Activated CD8-positive, alpha-beta memory T cell treated with anti-CD3 and anti-CD28 coated beads for 4 hours (primary cell): Measurements from ENCODE around the gene SASH1.

Source experiments
- DNase-seq, 2 donors: peaks; one replicate each; pipeline ENCODE4 v3.0.0-alpha.2; 2020; ENCODE audit warnings: low read depth in 2 of 2

Gene SASH1

DNA sequence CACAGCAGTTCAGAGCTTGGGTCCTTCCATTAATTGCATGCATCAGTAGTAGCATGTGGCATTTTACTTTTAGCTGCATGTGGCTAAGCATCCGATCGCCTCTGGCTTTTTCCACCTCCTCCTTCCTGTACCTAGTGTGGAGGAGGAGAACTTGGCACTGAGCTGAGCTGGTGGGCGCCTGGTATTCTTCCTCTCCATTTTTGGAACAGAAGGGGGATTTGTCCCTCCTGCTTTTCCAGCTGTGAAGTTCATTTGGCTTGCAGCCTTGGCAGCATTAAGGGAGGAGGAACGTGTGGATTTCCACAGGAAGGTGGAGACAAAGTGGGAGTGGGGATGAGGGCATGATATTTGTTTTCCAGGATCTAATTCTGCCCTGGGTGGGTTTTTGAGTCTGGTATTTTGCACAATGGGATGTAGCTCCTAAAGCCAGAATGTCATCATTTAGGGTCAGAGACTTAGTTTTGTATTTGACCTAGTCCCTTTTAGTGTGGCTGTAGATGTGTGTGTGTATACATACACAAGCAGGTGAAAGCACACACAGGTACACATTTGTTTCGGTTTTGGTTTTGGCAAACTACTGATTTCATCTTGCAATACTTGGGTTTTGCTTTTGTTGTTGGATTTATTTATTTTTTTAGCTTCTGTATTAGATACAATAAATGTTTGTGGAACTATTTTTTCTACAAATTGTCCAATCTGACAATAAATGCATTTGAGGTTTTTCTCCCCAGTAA is 90.0 kb downstream of the SASH1 start:
- no peak for DNase-seq

DNA sequence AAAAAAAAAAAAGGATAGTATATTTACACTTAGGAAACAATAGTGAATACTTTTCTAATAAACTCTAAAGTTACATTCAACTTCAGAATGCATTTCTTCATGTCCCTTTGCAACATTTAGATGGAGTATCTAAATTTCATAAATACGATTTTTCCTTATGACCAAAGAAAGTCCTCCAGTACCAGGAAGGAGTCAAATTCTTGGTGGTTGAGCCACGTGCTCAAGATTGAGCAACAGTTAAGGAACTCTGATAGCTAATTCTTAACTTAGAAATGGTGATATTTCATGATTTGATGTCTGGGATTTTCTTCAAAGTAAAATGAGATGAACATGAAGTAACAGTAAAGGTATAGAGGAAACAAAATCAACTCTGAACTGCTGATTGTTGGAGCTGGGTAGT is 92.7 kb downstream of the SASH1 start:
- no peak for DNase-seq

DNA sequence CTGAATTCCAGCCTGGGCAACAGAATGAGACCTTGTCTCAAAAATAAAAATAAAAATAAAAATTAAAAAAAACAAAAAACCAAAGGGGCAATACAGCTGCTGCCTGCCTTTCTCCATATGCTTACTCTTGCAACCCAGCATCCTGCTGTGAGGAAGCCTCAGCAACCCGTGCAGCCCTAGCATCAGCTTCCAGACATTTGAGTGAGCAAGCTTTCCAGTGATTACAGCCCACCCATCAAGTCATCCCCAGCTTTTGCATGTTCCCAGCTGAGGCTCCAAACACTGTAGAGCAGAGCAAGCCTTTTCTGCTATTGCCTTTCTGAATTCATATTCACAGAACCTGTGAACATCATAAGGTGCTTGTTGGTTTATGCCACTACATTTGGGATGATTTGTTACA is 93.8 kb downstream of the SASH1 start:
- DNase-seq: no peak

DNA sequence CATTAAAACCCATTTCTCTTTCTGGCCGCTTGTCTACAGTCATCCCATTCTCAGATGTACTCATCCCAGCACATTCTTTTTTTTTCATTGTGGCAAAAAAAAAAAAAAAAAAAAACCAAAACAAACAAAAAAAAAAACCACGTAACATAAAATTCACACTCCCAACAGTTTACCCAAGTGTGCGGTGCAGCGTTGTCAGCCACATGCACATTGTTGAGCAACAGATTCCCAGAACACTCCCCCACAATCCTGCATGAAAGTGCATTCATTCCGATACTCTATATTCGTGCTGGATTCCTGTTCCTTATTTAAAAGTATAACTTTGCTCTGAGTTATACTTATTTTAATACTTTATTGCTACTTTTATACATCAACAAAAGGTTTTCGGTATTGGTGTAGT is 96.0 kb downstream of the SASH1 start:
- DNase-seq: no peak

DNA sequence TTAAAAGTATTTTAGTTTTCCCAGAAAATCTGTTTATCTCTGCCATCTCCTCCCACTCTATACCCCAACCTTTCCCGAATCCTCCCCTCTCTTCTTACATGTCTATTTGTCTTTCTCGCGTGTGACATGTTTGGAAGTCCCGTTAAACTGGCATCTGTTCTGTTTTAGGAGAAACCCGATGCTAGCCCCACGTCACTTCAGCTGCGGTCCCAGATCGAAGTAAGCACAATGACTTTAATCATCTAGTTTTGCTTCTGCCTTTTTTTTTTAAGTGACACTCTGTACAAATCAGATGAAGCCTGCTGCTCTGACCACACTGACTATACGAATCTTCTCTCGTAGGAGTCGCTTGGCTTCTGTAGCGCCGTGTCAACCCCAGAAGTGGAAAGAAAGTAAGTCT is 97.4 kb downstream of the SASH1 start:
- no peak for DNase-seq

DNA sequence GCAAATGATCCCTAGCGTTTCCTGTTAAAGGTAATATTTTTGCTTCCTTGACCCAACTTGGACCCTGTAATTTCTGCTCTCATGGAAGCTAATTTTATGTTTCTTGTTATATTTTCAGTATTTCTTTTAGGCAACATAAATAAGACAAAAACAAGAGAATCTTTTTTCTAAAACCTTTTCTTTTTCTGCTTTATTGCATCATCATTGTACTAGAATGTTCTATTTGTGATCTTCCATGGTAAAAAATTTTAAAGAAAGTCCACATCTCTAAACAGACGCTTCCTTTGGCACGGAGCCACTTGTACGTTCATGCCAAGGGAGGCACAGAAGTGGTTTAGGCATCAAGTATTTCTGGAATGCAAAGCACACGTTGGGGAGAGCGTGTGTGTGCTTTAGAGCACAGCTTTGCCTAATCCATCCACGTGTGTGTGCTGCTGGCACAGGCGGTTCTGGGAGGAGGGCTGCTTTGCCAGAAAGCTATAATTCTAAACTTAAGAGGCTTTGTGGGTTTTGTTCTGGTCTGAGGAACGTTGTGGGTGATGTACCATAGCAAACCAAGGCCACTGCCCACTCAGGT is 98.3 kb downstream of the SASH1 start:
- no peak for DNase-seq

DNA sequence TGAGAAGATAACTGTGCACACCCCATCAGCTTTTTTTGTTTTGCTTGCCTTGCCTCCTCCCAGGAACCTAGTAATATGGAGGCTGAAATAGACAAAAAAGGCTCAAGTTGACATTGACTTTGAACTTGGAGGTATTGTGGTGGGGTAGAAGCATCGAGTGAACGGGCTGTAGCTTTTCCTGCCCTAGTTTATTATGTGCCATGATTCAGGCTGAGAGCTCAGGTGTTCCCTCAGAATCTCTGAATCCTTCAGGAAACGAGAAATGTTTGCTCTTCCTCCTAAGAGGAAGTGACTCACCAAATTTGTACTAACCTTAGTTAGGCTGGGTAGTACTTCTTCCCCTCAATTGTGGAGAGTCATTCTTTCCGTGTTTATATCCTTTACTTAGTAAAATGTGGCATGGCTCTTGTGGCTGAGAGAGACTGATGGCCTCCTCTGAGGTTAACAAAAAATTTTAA is 98.8 kb downstream of the SASH1 start:
- no peak for DNase-seq

DNA sequence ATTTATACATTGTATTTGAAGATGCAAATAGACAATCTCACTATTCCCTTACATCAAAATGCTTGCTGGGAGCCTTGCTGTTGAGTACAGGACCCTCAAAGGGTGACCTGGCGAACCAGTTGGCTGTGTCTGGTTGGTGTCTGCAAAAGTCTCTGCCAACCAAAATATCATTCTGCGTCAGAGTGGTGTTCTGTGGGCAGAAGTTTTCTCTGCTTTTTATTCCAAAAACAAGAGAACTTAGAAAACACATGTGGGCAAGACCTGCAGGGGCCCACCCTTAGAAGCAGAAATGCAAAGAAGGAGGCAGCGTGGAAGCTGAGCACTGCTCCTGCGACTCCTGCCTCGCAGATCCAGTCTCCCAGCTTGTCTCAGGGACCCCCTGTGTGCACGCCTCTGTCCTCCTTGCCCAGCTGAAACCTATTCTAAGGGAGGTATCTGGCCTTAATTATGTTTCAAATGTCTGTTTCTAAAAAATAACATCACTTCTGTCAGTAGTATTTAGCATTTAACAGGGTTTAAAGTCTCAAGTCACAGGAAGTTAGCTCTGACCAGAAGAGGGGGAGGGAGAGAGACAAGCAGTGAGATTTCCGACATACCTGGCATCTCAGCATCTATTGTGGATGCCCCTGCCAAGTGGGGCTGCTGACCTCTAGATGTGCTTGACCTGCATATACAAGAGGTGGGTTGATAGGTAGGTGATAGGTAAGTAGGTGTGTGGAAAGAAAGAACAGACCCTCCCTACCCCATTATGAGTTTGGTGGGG is 101.3 kb downstream of the SASH1 start:
- no peak for DNase-seq

DNA sequence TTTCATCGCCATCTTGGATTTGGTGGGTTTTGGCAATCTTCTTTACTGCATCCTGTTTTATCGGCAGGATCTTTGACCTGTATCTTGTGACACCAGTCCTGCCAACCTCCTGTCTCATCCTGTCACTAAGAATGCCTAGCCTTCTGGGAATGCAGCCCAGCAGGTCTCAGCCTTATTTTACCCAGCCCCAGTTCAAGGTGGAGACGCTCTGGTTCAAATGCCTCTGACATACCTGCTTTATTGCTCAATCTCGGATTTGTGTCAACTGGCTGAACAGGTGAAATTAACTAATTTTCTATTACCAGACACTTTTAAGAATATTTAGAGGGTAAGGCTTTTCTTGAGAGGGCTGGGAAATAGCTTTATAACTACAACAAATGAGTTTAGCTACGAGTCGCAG is 102.5 kb downstream of the SASH1 start:
- DNase-seq: no peak

DNA sequence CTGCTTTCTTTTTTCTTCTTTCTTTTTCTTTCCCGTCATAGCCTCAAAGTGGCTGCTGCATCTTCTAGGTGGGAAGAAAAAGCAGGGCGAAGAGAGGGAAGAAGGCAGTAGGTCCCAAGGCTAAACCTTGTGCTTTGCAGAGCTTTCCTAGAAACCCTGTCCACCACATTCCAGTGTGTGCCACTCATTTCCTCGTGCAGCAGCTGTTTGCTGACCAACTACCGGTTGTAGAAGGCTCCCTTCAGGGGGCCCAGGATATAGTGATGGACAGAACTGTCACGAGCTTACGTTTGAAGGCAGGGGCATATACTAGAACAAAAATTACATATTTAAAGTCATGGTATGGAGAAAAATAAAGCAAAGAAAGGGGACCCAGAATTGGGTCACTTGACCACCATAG is 103.0 kb downstream of the SASH1 start:
- DNase-seq: no peak

DNA sequence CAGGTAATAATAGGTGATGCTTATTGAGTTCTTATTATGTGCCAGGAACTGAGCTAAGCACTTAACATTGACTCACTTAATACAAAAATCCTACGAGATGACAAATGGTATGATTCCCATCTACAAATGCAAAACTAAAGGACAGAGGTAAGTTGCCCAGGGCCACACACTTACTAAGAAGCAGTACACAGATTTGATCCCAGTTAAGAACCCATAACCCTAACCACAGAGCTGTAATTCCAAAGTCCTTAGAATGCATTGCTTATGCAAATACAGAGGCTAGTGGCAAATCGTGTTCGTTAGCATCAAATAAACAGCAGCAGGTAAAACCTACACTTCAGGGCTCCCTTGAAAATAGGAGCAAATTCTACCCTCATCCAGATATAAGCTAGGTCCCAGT is 104.0 kb downstream of the SASH1 start:
- no peak for DNase-seq

DNA sequence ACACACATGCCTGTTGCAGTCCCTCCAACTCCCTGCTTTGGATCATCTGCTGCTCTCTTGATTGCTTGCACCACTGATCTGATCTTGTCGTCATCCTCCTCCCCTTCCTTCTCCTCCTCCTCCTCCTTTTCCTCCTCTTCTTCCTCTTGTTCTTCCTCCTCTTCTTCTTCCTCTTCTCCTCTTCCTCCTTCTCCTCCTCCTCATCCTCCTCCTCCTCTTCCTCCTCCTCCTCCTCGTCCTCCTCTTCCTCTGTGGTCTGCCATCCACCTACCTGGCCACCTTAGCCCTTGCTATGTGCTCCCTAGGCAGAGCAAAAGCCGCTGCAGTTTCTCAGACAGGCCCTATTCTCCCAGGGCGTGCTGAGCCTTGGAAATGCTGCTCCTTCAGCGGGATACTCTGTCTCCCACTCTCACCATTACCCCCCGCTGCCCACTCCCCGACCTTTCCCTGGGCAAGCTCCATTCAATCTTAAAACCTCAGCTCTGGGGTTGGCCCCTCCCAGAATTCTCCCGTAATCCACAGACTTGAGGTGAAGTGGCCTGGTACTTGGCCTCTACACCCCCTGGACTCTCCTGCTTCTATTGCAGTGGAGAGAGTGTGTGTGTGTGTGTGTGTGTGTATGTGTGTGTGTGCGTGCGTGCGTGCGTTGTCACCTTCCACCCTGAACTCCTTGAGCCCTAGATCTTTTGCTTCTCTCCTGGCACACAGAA is 105.0 kb downstream of the SASH1 start:
- DNase-seq: no peak

DNA sequence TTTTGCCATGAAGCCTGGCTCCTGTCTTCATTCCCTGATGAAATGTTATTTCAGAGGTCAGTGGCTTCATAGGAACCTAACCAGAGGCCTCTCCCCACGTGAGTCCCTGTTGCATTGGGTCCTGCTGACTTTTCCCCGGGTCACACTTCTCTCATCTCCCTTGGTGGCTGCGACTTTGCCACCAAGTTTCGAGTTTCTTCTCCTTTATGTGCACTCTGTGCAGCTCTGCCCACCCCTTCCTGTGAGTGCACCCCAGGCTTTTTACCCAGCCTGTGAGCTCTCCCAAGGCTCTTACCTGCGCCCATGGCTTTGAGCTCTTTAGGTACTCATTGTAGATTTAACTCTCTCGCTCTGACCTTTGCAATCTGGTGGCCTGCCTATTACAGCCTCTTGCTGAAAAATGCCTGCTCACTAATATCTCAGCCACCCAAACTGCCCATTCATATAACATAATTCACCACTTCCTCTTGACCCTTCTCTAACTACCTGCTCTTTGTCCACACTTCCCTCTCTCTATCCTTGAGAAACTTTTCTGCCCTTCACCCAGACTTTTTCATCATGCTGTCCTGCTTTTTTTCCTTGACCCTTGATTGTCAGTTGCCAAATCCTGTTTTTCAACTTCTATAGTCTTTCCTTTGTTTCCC is 105.9 kb downstream of the SASH1 start:
- DNase-seq: no peak

DNA sequence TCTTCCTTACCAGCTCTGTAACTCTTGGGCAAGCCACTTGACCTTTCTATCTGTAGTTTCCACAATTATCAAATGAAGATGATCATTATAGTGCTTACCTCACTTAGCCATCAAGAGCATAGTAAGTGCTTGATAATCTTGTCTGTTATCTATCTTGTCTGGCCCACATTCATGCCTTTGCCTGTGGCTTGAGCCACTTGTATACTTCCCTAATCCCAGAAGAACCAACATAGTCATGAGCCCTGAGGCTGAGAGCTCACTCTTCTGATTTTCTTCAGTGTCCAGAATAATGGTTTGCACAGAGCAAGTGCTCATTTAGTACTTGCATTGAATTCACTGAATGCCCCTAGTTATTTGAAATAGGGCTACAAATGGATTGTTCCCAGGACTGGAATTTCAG is 108.2 kb downstream of the SASH1 start:
- no peak for DNase-seq

DNA sequence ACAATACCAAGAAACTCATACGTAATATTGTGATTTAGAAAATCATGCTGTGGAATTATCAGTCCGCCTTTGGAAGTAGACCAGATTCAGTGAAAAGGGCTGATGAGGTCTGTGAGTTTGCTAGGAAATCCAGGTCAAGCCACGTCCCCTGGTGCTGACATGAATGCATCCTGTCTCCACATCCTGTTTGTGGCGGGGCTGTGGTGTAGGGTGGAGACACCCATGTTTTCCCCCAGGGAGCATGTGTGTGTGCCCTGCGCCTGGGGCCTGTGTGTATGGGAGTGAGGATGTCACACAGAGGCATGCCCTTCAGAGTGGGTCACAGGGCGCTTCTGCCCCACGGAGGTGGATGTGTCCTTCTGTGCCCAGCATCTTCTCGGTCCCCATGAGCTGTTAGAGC is 109.1 kb downstream of the SASH1 start:
- DNase-seq: no peak

DNA sequence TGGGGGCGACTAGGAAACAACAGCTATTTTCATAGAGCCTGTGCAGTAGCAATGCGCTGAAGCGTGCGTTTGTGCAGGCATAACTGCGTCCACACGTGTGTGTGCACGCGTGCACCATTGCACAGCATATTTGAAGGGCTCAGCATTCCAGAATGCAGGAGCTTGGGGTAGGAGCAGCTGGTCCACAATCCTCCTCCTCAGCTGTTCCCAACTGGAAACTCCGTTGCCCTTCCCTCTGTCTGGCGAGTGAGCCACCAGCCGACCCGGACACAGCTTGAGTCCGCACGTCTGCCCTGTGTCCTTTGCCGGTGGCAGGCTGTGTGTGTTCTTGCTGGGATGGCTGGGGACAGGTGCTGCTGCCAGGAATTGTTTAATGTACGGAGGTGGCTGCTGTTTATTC is 110.2 kb downstream of the SASH1 start:
- DNase-seq: no peak

DNA sequence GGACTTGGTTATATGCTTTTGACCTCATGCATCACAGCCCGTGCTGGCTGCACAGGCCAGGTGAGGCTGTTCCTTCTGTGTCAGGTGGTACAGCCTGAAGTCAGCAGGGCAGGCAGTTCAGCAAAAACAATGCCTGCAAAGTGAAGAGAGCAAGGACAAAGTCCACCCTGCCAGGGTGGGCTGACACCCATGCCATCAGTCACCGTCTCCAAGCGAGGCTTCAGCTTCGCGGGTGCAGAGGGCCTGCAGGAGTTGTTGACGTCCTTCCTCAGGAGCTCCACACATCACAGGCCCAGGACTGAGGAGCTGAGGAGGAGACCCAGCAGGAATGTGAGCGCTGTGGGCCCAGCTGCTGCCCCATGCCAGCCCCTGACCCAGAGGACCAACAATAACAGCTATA is 111.3 kb downstream of the SASH1 start:
- DNase-seq: no peak

DNA sequence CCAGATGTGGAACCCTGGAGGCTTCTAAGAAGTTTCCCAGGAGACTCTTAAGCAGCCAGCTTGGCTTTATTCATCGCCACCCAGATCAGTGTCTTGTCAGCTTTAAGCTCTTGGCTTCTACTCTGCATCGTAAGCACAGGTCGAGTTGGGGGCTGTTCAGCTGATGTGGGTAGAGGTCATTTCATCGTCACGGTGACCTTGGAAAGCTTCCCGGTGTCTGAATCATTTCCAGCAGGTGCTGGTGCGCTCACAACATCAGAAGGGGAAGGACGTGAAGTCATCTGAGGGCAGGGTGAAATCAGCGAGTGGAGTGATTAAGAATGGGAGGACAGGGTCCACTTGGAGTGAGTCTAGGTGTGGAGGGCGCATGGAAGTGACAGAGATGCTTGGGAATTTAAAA is 112.6 kb downstream of the SASH1 start:
- no peak for DNase-seq

DNA sequence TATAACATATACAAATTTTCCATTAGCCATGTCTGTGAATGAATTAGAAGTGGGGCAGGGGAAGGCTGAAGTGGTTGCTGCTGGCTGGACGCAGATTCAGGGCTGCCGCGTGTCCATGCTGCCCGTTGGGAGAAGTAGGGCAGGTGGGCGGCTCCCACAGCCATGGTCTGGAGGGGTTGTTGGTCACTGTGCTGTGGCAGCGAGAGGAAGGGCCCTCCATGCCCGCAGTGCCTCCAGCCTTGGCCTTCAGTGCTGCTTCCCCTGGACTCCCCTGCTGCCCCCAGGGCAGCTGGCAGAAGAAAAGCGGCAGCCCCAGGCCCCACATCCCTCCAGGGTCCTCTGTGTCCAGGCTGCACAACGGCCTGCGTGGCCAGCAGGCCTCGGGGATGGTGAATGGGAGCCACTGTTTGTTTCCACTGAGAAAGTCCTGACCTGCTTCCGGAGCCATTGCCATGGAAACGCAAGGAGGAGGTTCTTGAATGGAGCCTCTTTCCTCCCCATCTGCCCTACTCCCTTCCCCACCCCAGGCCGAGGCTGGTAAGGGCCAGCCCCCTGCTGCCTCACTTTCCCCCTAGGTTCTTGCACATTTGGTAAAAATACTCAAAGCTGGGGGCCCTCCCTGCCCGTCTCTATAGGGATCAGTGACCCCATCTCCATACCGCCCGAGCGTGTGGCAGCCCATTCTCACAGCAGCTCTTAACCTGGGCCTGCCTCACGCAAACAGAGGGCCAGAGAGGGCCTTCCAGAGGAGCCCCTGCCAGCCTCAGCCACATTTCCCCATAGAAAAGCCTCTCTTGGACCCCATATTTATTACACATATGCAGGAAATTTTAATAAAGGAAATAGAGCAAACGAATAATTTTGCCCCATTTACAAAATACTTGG is 113.3 kb downstream of the SASH1 start:
- no peak for DNase-seq

DNA sequence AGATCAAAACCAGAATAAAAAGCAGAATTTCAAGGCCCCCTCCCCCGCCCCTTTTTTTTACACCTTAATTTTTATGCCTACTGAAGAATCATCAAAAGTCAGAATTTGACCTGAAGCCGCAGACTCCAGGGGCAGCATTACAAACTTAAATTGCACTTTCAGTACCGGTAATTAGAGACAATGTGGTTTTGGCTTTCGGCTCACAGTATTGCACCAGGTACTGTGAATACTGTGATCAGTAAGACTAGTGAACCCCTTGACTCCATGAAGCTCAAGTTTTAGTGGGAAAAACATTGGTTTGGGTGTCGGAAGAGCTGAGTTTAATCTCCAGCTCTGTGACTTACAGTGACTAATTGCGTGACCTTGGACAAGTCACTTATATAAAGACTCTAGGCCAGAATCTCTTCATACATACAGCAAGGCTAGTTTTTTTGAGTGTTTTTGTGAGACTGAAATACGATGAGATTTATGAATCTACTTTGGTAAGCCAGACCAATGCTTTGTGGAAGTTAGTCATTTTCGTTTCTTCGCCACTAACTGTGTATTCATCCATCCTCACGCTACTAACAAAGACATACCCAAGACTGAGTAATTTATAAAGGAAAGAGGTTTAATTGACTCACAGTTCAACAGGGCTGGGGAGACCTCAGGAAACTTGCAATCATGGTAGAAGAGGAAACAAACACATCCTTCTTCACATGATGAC is 114.7 kb downstream of the SASH1 start:
- no peak for DNase-seq

DNA sequence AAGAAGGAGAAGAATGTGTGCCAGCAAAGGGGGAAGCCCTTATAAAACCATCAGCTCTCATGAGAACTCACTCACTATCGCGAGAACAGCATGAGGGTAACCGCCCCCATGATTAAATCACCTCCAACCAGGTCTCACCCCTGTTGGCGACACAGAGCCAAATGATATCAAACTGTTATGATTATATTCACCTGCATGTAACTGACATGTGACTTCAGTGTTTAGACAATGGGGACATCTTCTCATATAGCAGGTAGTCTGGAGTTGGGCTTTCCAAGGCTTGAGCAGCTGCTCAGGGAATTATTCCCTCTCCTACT is 115.2 kb downstream of the SASH1 start:
- DNase-seq: no peak
